ENCODE data around the gene SEZ6L.

The SEZ6L gene

GRCh38 chr22:26393929-26394328 lies 224.7 kb downstream of the SEZ6L start:
- Histone ChIP-seq H3K27ac (replicated peaks) (no peak overlapping the region), H3K4me3 (replicated peaks; ENCODE audit: insufficient read depth, low read length) (no peak overlapping the region), H3K27me3 (ENCODE audit: insufficient read depth, poor library complexity, severe bottlenecking) (no peaks in the 10 kb centered on the region)
- TF ChIP-seq GABPA (IDR thresholded peaks at IDR 0.05; ENCODE audit: low read depth) (no peak), CTCF (IDR thresholded peaks at IDR 0.05; ENCODE audit: insufficient read depth, low read length) (no peak), REST (IDR thresholded peaks at IDR 0.05; ENCODE audit: insufficient replicate concordance, low read depth) (no peak), SPI1 (IDR thresholded peaks at IDR 0.05; ENCODE audit: borderline replicate concordance, low read depth) (no peak), POLR2AphosphoS5 (IDR thresholded peaks at IDR 0.05; ENCODE audit: low read depth) (no peak)
- DNase-seq (ENCODE audit: low read depth in 1 of 2, low spot score in 1 of 2) = no peak

DNA sequence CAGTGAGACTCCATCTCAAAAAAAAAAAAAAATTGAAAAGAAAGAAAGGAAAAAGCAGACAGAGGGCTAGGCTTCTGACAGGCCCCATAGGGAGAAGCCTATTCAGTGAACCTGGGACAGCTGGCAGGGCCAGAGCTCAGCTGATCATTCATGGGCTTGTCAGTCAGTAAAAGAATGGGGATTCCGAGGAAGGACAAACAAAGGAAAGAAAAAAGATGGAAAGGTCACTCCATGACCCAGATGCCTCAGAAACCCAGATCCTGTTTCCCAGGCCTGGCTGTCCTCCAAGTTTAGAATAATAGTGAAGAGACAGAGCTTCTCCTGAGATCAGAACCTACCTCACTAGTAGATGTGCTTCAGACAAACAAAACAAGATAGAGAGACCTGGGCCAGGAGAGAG lies 225.5 kb downstream of the SEZ6L start:
- DNase-seq (ENCODE audit: low read depth in 1 of 2, low spot score in 1 of 2) = no peak
- Histone ChIP-seq H3K27ac (replicated peaks) (no peak overlapping the region), H3K27me3 (ENCODE audit: insufficient read depth, poor library complexity, severe bottlenecking) (no peaks in the 10 kb centered on the region)

GRCh38 chr22:26395926-26396325 lies 226.7 kb downstream of the SEZ6L start:
- H3K4me3 ChIP-seq (replicated peaks; ENCODE audit: insufficient read depth, low read length) = no peak overlapping the region
- H3K27ac ChIP-seq (replicated peaks) = no peak overlapping the region
- no peak for DNase-seq (ENCODE audit: low read depth in 1 of 2, low spot score in 1 of 2)
- no peaks in the 10 kb centered on the region for H3K27me3 ChIP-seq (ENCODE audit: insufficient read depth, poor library complexity, severe bottlenecking)
- TF ChIP-seq POLR2AphosphoS5 (IDR thresholded peaks at IDR 0.05; ENCODE audit: low read depth) (no peak), CTCF (IDR thresholded peaks at IDR 0.05; ENCODE audit: insufficient read depth, low read length) (no peak), REST (IDR thresholded peaks at IDR 0.05; ENCODE audit: insufficient replicate concordance, low read depth) (no peak), SPI1 (IDR thresholded peaks at IDR 0.05; ENCODE audit: borderline replicate concordance, low read depth) (no peak), GABPA (IDR thresholded peaks at IDR 0.05; ENCODE audit: low read depth) (no peak)

More for the DNA sequence above, 225.5 kb downstream of the SEZ6L start:
- no peak overlapping the region for H3K4me3 ChIP-seq (replicated peaks; ENCODE audit: insufficient read depth, low read length)
- TF ChIP-seq CTCF (IDR thresholded peaks at IDR 0.05; ENCODE audit: insufficient read depth, low read length) = no peak
- no peak for TF ChIP-seq GABPA (IDR thresholded peaks at IDR 0.05; ENCODE audit: low read depth)
- TF ChIP-seq REST (IDR thresholded peaks at IDR 0.05; ENCODE audit: insufficient replicate concordance, low read depth) = no peak
- no peak for TF ChIP-seq SPI1 (IDR thresholded peaks at IDR 0.05; ENCODE audit: borderline replicate concordance, low read depth)
- TF ChIP-seq POLR2AphosphoS5 (IDR thresholded peaks at IDR 0.05; ENCODE audit: low read depth) = no peak
